ENCODE measurements around the gene TSPOAP1. TPM values are rescaled to one million over a fixed set of nuclear protein-coding genes. Genes with fewer than 3 reads are reported as not detected.

The TSPOAP1 gene
- total RNA-seq, 1 experiment from 2014 or later: 10.9 TPM

DNA sequence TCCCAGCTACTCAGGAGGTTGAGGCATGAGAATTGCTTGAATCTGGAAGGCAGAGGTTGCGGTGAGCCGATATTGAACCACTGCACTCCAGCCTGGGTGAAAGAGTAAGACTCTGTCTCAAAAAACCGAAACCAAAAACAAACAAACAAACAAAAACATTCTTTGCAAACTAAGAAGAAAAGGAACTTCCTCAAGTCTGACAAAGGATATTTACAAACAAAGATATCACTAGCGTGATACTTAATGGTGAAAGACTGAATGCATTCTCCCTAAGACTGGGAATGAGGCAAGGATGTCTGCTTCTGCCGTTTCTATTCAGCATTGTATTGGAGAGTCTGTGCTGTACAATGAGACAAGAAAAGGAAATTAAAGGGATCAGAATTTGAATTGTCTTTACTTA is 37.3 kb downstream of the TSPOAP1 start:
- Mint-ChIP-seq H3K4me1 (no peaks in the 10 kb centered on the region), H3K27me3 (ENCODE audit: low read depth) (peaks cover 16% of the 10 kb centered on the region), H3K27ac (no peak overlapping the region), H3K36me3 (no peaks in the 10 kb centered on the region), H3K4me3 (no peak overlapping the region), H3K9me3 (no peaks in the 10 kb centered on the region; the same call in 1 of the 2 replicates)
- ATAC-seq (no peak), DNase-seq (ENCODE audit: low spot score) (no peak)
- POLR2A ChIA-PET: interaction anchor here (0.7 kb wide), 1 partner anchor 60 kb away, joined by 3 read pairs; no protein-coding TSS in a partner anchor
- CTCF ChIA-PET: interaction anchor here (0.5 kb wide), 1 partner anchor 9 kb away, joined by 3 read pairs; no protein-coding TSS in a partner anchor
- TF ChIP-seq RELA (CRISPR knock-in tag; IDR thresholded peaks at IDR 0.05; ENCODE audit: borderline replicate concordance) (no peak), SOX15 (CRISPR knock-in tag; IDR thresholded peaks at IDR 0.05) (no peak), FOXJ3 (CRISPR knock-in tag; IDR thresholded peaks at IDR 0.05; ENCODE audit: borderline replicate concordance) (no peak), MYBL2 (CRISPR knock-in tag; IDR thresholded peaks at IDR 0.05) (no peak), ZNF232 (CRISPR knock-in tag; IDR thresholded peaks at IDR 0.05) (no peak), RORB (CRISPR knock-in tag; IDR thresholded peaks at IDR 0.05) (no peak), CBFB (CRISPR knock-in tag; IDR thresholded peaks at IDR 0.05; ENCODE audit: low read depth) (no peak), TCF7 (CRISPR knock-in tag; IDR thresholded peaks at IDR 0.05; ENCODE audit: low read depth) (no peak), TEAD4 (CRISPR knock-in tag; IDR thresholded peaks at IDR 0.05) (no peak), IRF2 (CRISPR knock-in tag; IDR thresholded peaks at IDR 0.05; ENCODE audit: borderline replicate concordance, low read depth) (no peak), ZNF121 (CRISPR knock-in tag; IDR thresholded peaks at IDR 0.05) (no peak), ZNF219 (CRISPR knock-in tag; IDR thresholded peaks at IDR 0.05; ENCODE audit: borderline replicate concordance) (no peak), TEAD1 (CRISPR knock-in tag; IDR thresholded peaks at IDR 0.05) (no peak), CREM (CRISPR knock-in tag; IDR thresholded peaks at IDR 0.05) (no peak)
- TF ChIP-seq, protein P1, sequence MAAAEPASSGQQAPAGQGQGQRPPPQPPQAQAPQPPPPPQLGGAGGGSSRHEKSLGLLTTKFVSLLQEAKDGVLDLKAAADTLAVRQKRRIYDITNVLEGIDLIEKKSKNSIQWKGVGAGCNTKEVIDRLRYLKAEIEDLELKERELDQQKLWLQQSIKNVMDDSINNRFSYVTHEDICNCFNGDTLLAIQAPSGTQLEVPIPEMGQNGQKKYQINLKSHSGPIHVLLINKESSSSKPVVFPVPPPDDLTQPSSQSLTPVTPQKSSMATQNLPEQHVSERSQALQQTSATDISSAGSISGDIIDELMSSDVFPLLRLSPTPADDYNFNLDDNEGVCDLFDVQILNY (CRISPR knock-in tag; IDR thresholded peaks at IDR 0.05): no peak
- TF ChIP-seq, protein P2, sequence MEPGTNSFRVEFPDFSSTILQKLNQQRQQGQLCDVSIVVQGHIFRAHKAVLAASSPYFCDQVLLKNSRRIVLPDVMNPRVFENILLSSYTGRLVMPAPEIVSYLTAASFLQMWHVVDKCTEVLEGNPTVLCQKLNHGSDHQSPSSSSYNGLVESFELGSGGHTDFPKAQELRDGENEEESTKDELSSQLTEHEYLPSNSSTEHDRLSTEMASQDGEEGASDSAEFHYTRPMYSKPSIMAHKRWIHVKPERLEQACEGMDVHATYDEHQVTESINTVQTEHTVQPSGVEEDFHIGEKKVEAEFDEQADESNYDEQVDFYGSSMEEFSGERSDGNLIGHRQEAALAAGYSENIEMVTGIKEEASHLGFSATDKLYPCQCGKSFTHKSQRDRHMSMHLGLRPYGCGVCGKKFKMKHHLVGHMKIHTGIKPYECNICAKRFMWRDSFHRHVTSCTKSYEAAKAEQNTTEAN (CRISPR knock-in tag; IDR thresholded peaks at IDR 0.05): no peak
- TF ChIP-seq, protein P3, sequence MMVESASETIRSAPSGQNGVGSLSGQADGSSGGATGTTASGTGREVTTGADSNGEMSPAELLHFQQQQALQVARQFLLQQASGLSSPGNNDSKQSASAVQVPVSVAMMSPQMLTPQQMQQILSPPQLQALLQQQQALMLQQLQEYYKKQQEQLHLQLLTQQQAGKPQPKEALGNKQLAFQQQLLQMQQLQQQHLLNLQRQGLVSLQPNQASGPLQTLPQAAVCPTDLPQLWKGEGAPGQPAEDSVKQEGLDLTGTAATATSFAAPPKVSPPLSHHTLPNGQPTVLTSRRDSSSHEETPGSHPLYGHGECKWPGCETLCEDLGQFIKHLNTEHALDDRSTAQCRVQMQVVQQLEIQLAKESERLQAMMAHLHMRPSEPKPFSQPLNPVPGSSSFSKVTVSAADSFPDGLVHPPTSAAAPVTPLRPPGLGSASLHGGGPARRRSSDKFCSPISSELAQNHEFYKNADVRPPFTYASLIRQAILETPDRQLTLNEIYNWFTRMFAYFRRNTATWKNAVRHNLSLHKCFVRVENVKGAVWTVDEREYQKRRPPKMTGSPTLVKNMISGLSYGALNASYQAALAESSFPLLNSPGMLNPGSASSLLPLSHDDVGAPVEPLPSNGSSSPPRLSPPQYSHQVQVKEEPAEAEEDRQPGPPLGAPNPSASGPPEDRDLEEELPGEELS (CRISPR knock-in tag; IDR thresholded peaks at IDR 0.05): no peak

DNA sequence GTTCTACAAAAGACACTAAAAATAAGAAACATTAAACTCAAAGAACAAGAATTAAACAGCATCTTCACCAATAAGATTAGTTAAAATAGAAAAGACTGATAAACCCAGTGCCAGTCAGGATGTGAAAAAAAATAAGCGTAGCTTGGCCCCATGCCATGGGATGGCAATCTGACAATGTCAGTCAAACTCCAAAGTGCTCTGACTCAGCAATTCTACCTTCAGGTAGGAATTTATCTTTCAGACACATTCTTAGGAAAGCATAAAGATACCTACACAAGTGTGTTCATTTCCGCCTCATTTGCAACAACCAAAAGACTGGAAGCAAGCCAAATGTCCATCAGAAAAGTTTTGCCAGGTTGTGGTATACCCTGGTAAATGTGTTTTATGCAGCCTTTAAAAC is 38.7 kb downstream of the TSPOAP1 start:
- DNase-seq (ENCODE audit: low spot score) (no peak), ATAC-seq (no peak)
- CTCF ChIA-PET: no interaction called here
- POLR2A ChIA-PET: no interaction called here
- no peak overlapping the region for H3K4me3 Mint-ChIP-seq
- TF ChIP-seq, protein P4, sequence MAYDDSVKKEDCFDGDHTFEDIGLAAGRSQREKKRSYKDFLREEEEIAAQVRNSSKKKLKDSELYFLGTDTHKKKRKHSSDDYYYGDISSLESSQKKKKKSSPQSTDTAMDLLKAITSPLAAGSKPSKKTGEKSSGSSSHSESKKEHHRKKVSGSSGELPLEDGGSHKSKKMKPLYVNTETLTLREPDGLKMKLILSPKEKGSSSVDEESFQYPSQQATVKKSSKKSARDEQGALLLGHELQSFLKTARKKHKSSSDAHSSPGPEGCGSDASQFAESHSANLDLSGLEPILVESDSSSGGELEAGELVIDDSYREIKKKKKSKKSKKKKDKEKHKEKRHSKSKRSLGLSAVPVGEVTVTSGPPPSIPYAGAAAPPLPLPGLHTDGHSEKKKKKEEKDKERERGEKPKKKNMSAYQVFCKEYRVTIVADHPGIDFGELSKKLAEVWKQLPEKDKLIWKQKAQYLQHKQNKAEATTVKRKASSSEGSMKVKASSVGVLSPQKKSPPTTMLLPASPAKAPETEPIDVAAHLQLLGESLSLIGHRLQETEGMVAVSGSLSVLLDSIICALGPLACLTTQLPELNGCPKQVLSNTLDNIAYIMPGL (CRISPR knock-in tag; IDR thresholded peaks at IDR 0.05): no peak
- TF ChIP-seq FOXP1 (CRISPR knock-in tag; IDR thresholded peaks at IDR 0.05; ENCODE audit: borderline replicate concordance) (no peak), JAZF1 (CRISPR knock-in tag; IDR thresholded peaks at IDR 0.05) (no peak)
- TF ChIP-seq, protein P5, sequence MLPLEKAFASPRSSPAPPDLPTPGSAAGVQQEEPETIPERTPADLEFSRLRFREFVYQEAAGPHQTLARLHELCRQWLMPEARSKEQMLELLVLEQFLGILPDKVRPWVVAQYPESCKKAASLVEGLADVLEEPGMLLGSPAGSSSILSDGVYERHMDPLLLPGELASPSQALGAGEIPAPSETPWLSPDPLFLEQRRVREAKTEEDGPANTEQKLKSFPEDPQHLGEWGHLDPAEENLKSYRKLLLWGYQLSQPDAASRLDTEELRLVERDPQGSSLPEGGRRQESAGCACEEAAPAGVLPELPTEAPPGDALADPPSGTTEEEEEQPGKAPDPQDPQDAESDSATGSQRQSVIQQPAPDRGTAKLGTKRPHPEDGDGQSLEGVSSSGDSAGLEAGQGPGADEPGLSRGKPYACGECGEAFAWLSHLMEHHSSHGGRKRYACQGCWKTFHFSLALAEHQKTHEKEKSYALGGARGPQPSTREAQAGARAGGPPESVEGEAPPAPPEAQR (CRISPR knock-in tag; IDR thresholded peaks at IDR 0.05): no peak
- TF ChIP-seq, protein P6, sequence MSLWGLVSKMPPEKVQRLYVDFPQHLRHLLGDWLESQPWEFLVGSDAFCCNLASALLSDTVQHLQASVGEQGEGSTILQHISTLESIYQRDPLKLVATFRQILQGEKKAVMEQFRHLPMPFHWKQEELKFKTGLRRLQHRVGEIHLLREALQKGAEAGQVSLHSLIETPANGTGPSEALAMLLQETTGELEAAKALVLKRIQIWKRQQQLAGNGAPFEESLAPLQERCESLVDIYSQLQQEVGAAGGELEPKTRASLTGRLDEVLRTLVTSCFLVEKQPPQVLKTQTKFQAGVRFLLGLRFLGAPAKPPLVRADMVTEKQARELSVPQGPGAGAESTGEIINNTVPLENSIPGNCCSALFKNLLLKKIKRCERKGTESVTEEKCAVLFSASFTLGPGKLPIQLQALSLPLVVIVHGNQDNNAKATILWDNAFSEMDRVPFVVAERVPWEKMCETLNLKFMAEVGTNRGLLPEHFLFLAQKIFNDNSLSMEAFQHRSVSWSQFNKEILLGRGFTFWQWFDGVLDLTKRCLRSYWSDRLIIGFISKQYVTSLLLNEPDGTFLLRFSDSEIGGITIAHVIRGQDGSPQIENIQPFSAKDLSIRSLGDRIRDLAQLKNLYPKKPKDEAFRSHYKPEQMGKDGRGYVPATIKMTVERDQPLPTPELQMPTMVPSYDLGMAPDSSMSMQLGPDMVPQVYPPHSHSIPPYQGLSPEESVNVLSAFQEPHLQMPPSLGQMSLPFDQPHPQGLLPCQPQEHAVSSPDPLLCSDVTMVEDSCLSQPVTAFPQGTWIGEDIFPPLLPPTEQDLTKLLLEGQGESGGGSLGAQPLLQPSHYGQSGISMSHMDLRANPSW (CRISPR knock-in tag; conservative IDR thresholded peaks at IDR 0.05; ENCODE audit: low read depth): no peak
- no peak overlapping the region for H3K27ac Mint-ChIP-seq
- H3K27me3 Mint-ChIP-seq (ENCODE audit: low read depth): peaks cover 16% of the 10 kb centered on the region
- H3K36me3 Mint-ChIP-seq: no peaks in the 10 kb centered on the region
- peaks cover 6% of the 10 kb centered on the region for H3K4me1 Mint-ChIP-seq
- no peaks in the 10 kb centered on the region; the same call in 1 of the 2 replicates for H3K9me3 Mint-ChIP-seq

All from WTC11 (cell line).